Measurements from ENCODE around the gene LDLRAP1.

DNA sequence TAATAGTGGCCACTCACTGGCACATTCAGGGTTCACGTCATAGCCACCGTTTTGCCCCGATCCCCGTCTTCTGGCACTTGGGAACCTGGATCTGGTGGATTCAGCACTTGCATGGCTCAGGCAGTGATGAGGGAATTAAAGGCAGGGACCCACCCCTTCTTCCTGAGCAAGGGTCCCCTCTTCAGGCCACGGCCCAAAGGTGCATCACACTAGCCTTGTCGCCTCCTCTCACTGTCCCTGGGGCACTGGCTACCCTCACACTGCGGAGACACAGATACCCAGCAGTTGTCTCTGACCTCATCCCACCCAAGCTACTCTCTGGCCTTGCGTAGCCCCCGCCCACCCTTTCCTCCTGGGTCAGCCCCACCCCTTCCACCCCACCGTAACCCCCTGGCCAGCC, 19.9 kb upstream of the LDLRAP1 start:
- TF ChIP-seq, protein P1, sequence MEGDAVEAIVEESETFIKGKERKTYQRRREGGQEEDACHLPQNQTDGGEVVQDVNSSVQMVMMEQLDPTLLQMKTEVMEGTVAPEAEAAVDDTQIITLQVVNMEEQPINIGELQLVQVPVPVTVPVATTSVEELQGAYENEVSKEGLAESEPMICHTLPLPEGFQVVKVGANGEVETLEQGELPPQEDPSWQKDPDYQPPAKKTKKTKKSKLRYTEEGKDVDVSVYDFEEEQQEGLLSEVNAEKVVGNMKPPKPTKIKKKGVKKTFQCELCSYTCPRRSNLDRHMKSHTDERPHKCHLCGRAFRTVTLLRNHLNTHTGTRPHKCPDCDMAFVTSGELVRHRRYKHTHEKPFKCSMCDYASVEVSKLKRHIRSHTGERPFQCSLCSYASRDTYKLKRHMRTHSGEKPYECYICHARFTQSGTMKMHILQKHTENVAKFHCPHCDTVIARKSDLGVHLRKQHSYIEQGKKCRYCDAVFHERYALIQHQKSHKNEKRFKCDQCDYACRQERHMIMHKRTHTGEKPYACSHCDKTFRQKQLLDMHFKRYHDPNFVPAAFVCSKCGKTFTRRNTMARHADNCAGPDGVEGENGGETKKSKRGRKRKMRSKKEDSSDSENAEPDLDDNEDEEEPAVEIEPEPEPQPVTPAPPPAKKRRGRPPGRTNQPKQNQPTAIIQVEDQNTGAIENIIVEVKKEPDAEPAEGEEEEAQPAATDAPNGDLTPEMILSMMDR (conservative IDR thresholded peaks at IDR 0.05 in 1 of 2, IDR thresholded peaks at IDR 0.05 in 1 of 2; ENCODE audit: low read depth in 1 of 2, low read length in 2 of 2): no peak
- TF ChIP-seq EZH2 (IDR thresholded peaks at IDR 0.05; ENCODE audit: low read length, missing control alignments): no peak

Data from fibroblast of lung (primary cell).